Cardiac muscle cell (in vitro differentiated cells and primary cell): ENCODE data around the gene NLRC5. TPM values are rescaled to one million over a fixed set of nuclear protein-coding genes. Genes with fewer than 3 reads are reported as not detected.

Experiments
- DNase-seq, 2 donors: peaks; one replicate each; pipeline versions ENCODE4 v3.0.0 to v3.0.0-alpha.2; 2010 to 2017; ENCODE audit warnings: low read depth in 1 of 2, low spot score in 1 of 2
- H3K27ac ChIP-seq: fragments of 200-600 bp; sonication (generic); 2 replicates; pipeline ENCODE4 v1.5.1; 2016
- H3K27me3 ChIP-seq: fragments of 200-600 bp; sonication (generic); 2 replicates; pipeline ENCODE4 v1.6.0; 2016; ENCODE audit warnings: control low read depth
- H3K36me3 ChIP-seq: fragments of 200-600 bp; sonication (generic); 2 replicates; pipeline ENCODE4 v1.5.1; 2016; ENCODE audit warnings: control low read depth
- H3K4me1 ChIP-seq: fragments of 200-600 bp; sonication (generic); 2 replicates; pipeline ENCODE4 v1.8.1; 2017; ENCODE audit warnings: low read depth, mild to moderate bottlenecking, mixed run types
- H3K4me3 ChIP-seq: fragments of 200-600 bp; sonication (generic); 2 replicates; pipeline ENCODE4 v1.5.1; 2016; ENCODE audit warnings: mild to moderate bottlenecking
- H3K9me3 ChIP-seq: fragments of 200-600 bp; sonication (generic); 2 replicates; pipeline ENCODE4 v1.5.1; 2017; ENCODE audit warnings: low read depth, mild to moderate bottlenecking, control low read depth
- polyA plus RNA-seq: library from polyadenylated mRNA; unstranded; fragments of >200 nt; fragmentation: Nextera tagmentation; extraction: Ambion mirVana; gene quantifications from 2 replicates; pipeline ENCODE4 v1.2.1, GENCODE V29; 2016
- total RNA-seq: library from RNA; depleted of rRNA; stranded (reverse); fragments of >200 nt; gene quantifications from 2 replicates; pipeline ENCODE4 v1.2.3, GENCODE V29; 2016
- TF ChIP-seq, protein P1 (sequence below): IDR thresholded peaks from 2 replicates; pipeline ENCODE4 v1.5.1; 2012; ENCODE audit warnings: low read depth, mild to moderate bottlenecking, low read length

Gene NLRC5
- total and polyA plus RNA-seq, 2 experiments from 2014 or later = not detected

GRCh38 chr16:56977216-56977615 is 12.1 kb upstream of the NLRC5 start:
- H3K4me1 ChIP-seq = no peaks in the 10 kb centered on the region
- DNase-seq = no peak
- no peaks in the 10 kb centered on the region for H3K27me3 ChIP-seq
- no peaks in the 10 kb centered on the region for H3K9me3 ChIP-seq
- H3K27ac ChIP-seq = no peak overlapping the region
- no peaks in the 10 kb centered on the region for H3K36me3 ChIP-seq
- TF ChIP-seq, protein P1, sequence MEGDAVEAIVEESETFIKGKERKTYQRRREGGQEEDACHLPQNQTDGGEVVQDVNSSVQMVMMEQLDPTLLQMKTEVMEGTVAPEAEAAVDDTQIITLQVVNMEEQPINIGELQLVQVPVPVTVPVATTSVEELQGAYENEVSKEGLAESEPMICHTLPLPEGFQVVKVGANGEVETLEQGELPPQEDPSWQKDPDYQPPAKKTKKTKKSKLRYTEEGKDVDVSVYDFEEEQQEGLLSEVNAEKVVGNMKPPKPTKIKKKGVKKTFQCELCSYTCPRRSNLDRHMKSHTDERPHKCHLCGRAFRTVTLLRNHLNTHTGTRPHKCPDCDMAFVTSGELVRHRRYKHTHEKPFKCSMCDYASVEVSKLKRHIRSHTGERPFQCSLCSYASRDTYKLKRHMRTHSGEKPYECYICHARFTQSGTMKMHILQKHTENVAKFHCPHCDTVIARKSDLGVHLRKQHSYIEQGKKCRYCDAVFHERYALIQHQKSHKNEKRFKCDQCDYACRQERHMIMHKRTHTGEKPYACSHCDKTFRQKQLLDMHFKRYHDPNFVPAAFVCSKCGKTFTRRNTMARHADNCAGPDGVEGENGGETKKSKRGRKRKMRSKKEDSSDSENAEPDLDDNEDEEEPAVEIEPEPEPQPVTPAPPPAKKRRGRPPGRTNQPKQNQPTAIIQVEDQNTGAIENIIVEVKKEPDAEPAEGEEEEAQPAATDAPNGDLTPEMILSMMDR = no peak
- no peak overlapping the region for H3K4me3 ChIP-seq

- no peak overlapping the region for H3K27ac ChIP-seq
- no peaks in the 10 kb centered on the region for H3K36me3 ChIP-seq
- TF ChIP-seq, protein P1 = no peak
- no peaks in the 10 kb centered on the region for H3K9me3 ChIP-seq
- H3K27me3 ChIP-seq = no peaks in the 10 kb centered on the region
- no peak overlapping the region for H3K4me3 ChIP-seq
- no peaks in the 10 kb centered on the region for H3K4me1 ChIP-seq
- no peak for DNase-seq
These were observed 11.4 kb upstream of the NLRC5 start for GRCh38 chr16:56977823-56978430.

- H3K27me3 ChIP-seq = no peaks in the 10 kb centered on the region
- no peak overlapping the region for H3K4me3 ChIP-seq
- no peaks in the 10 kb centered on the region for H3K36me3 ChIP-seq
- no peaks in the 10 kb centered on the region for H3K9me3 ChIP-seq
- H3K4me1 ChIP-seq = no peaks in the 10 kb centered on the region
- TF ChIP-seq, protein P1 = no peak
- H3K27ac ChIP-seq = no peak overlapping the region
- DNase-seq = no peak
These were observed 9.2 kb upstream of the NLRC5 start for GRCh38 chr16:56980201-56980535.

DNA sequence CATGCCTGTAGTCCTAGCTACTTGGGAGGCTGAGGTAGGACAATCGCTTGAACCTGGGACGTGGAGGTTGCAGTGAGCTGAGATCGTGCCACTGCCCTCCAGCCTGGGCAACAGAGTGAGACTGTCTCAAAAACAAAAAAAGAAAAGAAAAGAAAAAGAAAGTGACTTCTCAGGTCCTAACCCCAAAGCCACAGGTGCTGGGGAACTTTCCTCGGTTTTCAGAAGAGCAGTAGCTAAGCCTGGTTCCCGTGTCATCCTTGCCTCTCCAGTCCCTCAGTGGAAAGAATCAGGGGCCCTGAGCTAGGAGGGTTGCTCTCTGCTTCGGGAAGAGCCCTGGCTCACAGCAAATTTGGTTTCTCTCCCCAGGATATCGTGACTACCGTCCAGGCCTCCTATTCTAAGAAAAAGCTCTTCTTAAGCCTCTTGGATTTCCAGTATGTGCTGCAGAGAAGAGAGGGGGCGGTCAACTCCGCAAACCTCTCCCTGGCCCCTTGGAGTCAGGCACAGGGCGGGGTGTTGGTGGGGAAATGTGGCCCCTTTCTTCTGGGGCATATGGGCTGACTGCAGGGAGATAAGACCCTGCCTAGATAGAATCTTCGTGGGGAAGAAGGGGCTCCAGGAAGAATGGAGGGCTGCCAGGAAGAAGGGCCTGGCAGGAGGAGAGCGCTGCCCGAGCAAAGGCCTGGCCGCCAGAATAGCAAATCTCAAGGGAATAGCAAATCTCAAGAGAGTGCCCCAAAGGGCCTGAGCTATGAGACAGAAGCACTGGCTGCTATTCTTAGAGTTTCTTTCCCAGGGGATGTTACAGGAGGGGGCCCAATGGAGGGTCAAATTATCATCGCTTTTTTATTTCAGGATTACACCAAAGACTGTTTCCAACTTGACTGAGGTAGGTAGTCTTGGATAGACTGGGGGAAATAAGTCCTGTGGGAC is 8.3 kb upstream of the NLRC5 start:
- Histone ChIP-seq H3K9me3 (no peaks in the 10 kb centered on the region), H3K4me1 (no peaks in the 10 kb centered on the region), H3K27ac (no peak overlapping the region), H3K27me3 (no peaks in the 10 kb centered on the region), H3K36me3 (no peaks in the 10 kb centered on the region), H3K4me3 (no peak overlapping the region)
- no peak for DNase-seq
- TF ChIP-seq, protein P1 = no peak

GRCh38 chr16:56981729-56982271 is 7.6 kb upstream of the NLRC5 start:
- no peaks in the 10 kb centered on the region for H3K27me3 ChIP-seq
- no peak for DNase-seq
- no peaks in the 10 kb centered on the region for H3K4me1 ChIP-seq
- no peak overlapping the region for H3K27ac ChIP-seq
- no peaks in the 10 kb centered on the region for H3K9me3 ChIP-seq
- TF ChIP-seq, protein P1 = no peak
- no peak overlapping the region for H3K4me3 ChIP-seq
- H3K36me3 ChIP-seq = no peaks in the 10 kb centered on the region
